Gastrocnemius medialis (tissue), 4 donors: ENCODE data around the gene POLR2A. TPM values are rescaled to one million over a fixed set of nuclear protein-coding genes. Genes with fewer than 3 reads are reported as not detected.
A peak's percentile ranks its signal among the peaks of the same experiment; 100 is the strongest.

Source experiments
- ATAC-seq, 2 donors: fragments of 150-250 bp; one replicate each; pipeline ENCODE4 v1.9.1; 2016
- DNase-seq, 2 donors: peaks; one replicate each; pipeline ENCODE4 v3.0.0-alpha.2; 2019
- H3K27ac ChIP-seq, 4 donors: fragments of 200-600 bp; sonication (generic); 1 replicate in 1 of 4; 2 replicates in 3 of 4; pipeline ENCODE4 v1.5.1; 2016 to 2018; ENCODE audit warnings: mild to moderate bottlenecking in 2 of 4, moderate library complexity in 1 of 4
- H3K27me3 ChIP-seq, 3 donors: fragments of 200-600 bp; sonication (generic) in 2 of 3; 1 replicate in 1 of 3; 2 replicates in 2 of 3; pipeline versions ENCODE4 v1.5.1 to v1.6.0; 2016 to 2019; ENCODE audit warnings: mild to moderate bottlenecking in 1 of 3, moderate library complexity in 1 of 3
- H3K36me3 ChIP-seq, 2 donors: fragments of 200-600 bp; sonication (generic) in 1 of 2; one replicate each; pipeline ENCODE4 v1.5.1; 2017 to 2018
- H3K4me1 ChIP-seq, 2 donors: fragments of 200-600 bp; sonication (generic) in 1 of 2; one replicate each; pipeline ENCODE4 v1.5.1; 2016 to 2017; ENCODE audit warnings: mild to moderate bottlenecking in 2 of 2
- H3K4me3 ChIP-seq, 4 donors: fragments of 200-600 bp; sonication (generic) in 3 of 4; 1 replicate in 1 of 4; 2 replicates in 3 of 4; pipeline ENCODE4 v1.5.1; 2016 to 2019; ENCODE audit warnings: mild to moderate bottlenecking in 2 of 4
- H3K9me3 ChIP-seq, 3 donors: fragments of 200-600 bp; sonication (generic) in 2 of 3; 1 replicate in 1 of 3; 2 replicates in 2 of 3; pipeline ENCODE4 v1.5.1; 2016 to 2019
- POLR2A ChIP-seq, 2 donors: fragments of 450-650 bp; IDR thresholded peaks; one replicate each; pipeline ENCODE4 v1.6.1; 2017; ENCODE audit warnings: antibody characterized with exemption in 2 of 2, mild to moderate bottlenecking in 2 of 2, moderate library complexity in 2 of 2
- in situ Hi-C, 4 donors: fragments of 200-750 bp; cut with MboI; loops; one replicate each; pipeline versions ENCODE4 v1.15.0 to v1.8.0; 2017; ENCODE audit warnings: low sequenced_read_pairs in 4 of 4
- intact Hi-C: fragments of 100-400 bp; cut with DNase I; formaldehyde crosslinking; loops from one replicate; pipeline ENCODE4 v1.15.1; 2023; ENCODE audit warnings: low total_unique reads
- total RNA-seq, 4 donors: library from RNA; depleted of rRNA; stranded (reverse); fragments of >200 nt; gene quantifications; one replicate each; pipeline versions ENCODE4 v1.1.0 to v1.2.3, GENCODE V29; 2016
- TF ChIP-seq, protein P1 (sequence below), 5 experiments: fragments of 450-650 bp in 3 of 5; fragments of 200-600 bp in 2 of 5; sonication (generic) in 2 of 5; IDR thresholded peaks in 4 of 5; conservative IDR thresholded peaks in 1 of 5; 1 replicate in 4 of 5; 2 replicates in 1 of 5; pipeline ENCODE4 v1.5.1; 2016 to 2019; ENCODE audit warnings: antibody characterized with exemption in 5 of 5, mild to moderate bottlenecking in 3 of 5, moderate library complexity in 3 of 5

POLR2A gene
- total RNA-seq, 4 donors from 2014 or later = 20.3 to 56.9 (median 39.3) TPM

DNA sequence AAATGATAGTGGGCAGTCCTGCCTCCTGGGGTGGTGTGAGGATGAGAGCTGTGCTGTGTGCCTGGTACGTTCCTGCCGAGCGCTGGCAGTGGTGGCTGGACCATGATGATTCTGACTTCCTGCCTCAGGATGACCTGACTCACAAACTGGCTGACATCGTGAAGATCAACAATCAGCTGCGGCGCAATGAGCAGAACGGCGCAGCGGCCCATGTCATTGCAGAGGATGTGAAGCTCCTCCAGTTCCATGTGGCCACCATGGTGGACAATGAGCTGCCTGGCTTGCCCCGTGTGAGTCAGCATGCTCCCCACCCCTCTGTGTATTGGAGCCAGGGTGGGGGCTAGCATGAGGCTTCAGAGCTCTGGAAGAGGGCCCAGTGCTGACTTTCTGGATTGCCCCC lies 13.1 kb downstream of the POLR2A start:
- H3K9me3 ChIP-seq = no peaks in the 10 kb centered on the region
- peaks cover 0 to 13% of the 10 kb centered on the region in 2 donors for H3K4me1 ChIP-seq
- H3K27me3 ChIP-seq = no peaks in the 10 kb centered on the region
- no peak for ATAC-seq
- peaks cover 3 to 67% of the 10 kb centered on the region in 2 donors for H3K36me3 ChIP-seq
- no peak overlapping the region for H3K4me3 ChIP-seq
- in situ Hi-C loops = no loop called here
- no peak for TF ChIP-seq POLR2A (IDR thresholded peaks at IDR 0.05)
- TF ChIP-seq, protein P1, sequence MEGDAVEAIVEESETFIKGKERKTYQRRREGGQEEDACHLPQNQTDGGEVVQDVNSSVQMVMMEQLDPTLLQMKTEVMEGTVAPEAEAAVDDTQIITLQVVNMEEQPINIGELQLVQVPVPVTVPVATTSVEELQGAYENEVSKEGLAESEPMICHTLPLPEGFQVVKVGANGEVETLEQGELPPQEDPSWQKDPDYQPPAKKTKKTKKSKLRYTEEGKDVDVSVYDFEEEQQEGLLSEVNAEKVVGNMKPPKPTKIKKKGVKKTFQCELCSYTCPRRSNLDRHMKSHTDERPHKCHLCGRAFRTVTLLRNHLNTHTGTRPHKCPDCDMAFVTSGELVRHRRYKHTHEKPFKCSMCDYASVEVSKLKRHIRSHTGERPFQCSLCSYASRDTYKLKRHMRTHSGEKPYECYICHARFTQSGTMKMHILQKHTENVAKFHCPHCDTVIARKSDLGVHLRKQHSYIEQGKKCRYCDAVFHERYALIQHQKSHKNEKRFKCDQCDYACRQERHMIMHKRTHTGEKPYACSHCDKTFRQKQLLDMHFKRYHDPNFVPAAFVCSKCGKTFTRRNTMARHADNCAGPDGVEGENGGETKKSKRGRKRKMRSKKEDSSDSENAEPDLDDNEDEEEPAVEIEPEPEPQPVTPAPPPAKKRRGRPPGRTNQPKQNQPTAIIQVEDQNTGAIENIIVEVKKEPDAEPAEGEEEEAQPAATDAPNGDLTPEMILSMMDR (IDR thresholded peaks at IDR 0.05 in 4 of 5, conservative IDR thresholded peaks at IDR 0.05 in 1 of 5) = no peak
- H3K27ac ChIP-seq = peak overlapping the region in 2 of 4 donors; percentile 41 to 49
- DNase-seq = no peak
- intact Hi-C loops = no loop called here

DNA sequence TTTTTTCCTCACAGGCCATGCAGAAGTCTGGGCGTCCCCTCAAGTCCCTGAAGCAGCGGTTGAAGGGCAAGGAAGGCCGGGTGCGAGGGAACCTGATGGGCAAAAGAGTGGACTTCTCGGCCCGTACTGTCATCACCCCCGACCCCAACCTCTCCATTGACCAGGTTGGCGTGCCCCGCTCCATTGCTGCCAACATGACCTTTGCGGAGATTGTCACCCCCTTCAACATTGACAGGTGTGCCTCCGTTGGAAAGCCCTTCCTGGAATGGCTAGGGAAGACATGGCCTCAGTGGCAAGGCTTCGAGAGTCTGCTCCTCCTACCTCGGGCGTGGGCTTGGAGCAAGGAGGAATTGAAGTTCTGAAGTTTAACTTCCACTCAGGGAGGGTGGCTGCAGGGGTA lies 13.5 kb downstream of the POLR2A start:
- no peaks in the 10 kb centered on the region for H3K9me3 ChIP-seq
- intact Hi-C loops = no loop called here
- H3K36me3 ChIP-seq = peaks cover 3 to 71% of the 10 kb centered on the region in 2 donors
- ATAC-seq = no peak
- DNase-seq = no peak
- H3K4me3 ChIP-seq = no peak overlapping the region
- H3K4me1 ChIP-seq = peaks cover 0 to 10% of the 10 kb centered on the region in 2 donors
- in situ Hi-C loops = no loop called here
- H3K27ac ChIP-seq = no peak overlapping the region
- TF ChIP-seq, protein P1 (IDR thresholded peaks at IDR 0.05 in 4 of 5, conservative IDR thresholded peaks at IDR 0.05 in 1 of 5) = no peak
- TF ChIP-seq POLR2A (IDR thresholded peaks at IDR 0.05) = no peak
- no peaks in the 10 kb centered on the region for H3K27me3 ChIP-seq

DNA sequence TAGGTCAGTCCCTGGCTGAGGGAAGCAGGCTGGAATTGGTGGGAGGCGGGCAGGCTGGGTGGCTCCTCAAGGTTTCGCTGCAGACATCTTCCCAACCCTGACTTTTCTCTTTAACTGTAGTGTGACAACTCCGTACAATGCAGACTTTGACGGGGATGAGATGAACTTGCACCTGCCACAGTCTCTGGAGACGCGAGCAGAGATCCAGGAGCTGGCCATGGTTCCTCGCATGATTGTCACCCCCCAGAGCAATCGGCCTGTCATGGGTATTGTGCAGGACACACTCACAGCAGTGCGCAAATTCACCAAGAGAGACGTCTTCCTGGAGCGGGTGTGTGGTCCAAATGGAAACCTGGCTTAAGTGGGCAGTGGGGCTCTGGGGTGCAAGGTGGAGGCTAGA lies 15.0 kb downstream of the POLR2A start:
- no peak for TF ChIP-seq POLR2A (IDR thresholded peaks at IDR 0.05)
- TF ChIP-seq, protein P1 (IDR thresholded peaks at IDR 0.05 in 4 of 5, conservative IDR thresholded peaks at IDR 0.05 in 1 of 5) = no peak
- in situ Hi-C loops = no loop called here
- ATAC-seq (no peak), DNase-seq (no peak)
- Histone ChIP-seq H3K36me3 (peaks cover 9 to 86% of the 10 kb centered on the region in 2 donors), H3K27ac (no peak overlapping the region), H3K4me3 (no peak overlapping the region), H3K9me3 (no peaks in the 10 kb centered on the region), H3K27me3 (no peaks in the 10 kb centered on the region), H3K4me1 (no peaks in the 10 kb centered on the region)
- intact Hi-C loops = no loop called here

GRCh38 chr17:7501729-7502128 lies 17.6 kb downstream of the POLR2A start:
- in situ Hi-C loops (loop anchor here in 2 of 4 donors (5.0 to 25.0 kb wide), 4 partner anchors 53 to 186 kb away; partner anchors contain the start of genes TP53 (in 2 of the 2), WRAP53 (in 2 of the 2), KCTD11 (in 1 of the 2) and TMEM95 (in 1 of the 2)), intact Hi-C loops (no loop called here)
- ATAC-seq = no peak
- H3K4me1 ChIP-seq = no peaks in the 10 kb centered on the region
- no peak for DNase-seq
- H3K27me3 ChIP-seq = no peaks in the 10 kb centered on the region
- no peak for TF ChIP-seq POLR2A (IDR thresholded peaks at IDR 0.05)
- TF ChIP-seq, protein P1 (IDR thresholded peaks at IDR 0.05 in 4 of 5, conservative IDR thresholded peaks at IDR 0.05 in 1 of 5) = no peak
- H3K27ac ChIP-seq = no peak overlapping the region
- H3K4me3 ChIP-seq = no peak overlapping the region
- H3K36me3 ChIP-seq = peaks cover 11 to 96% of the 10 kb centered on the region in 2 donors
- H3K9me3 ChIP-seq = no peaks in the 10 kb centered on the region
